Keratinocyte (primary cell): ENCODE results near the gene MATK. TPM values are rescaled to one million over a fixed set of nuclear protein-coding genes. Genes with fewer than 3 reads are reported as not detected.

Experiments used
- DNase-seq: peaks from one replicate; pipeline ENCODE4 v3.0.0-alpha.2; 2011; ENCODE audit warnings: low read depth, missing footprints, low spot score
- FAIRE-seq: peaks from 2 replicates; lab custom pipeline; 2011; peaks lifted over from hg19 to GRCh38; lab: Jason Lieb, UNC
- H2AFZ ChIP-seq: 2 replicates; pipeline ENCODE4 v1.6.0; 2012; ENCODE audit warnings: low read length, control low read depth, inconsistent platforms; ENCODE audit not compliant: control insufficient read depth
- H3K27ac ChIP-seq: 2 replicates; pipeline ENCODE4 v1.5.1; 2011; ENCODE audit warnings: low read length; ENCODE audit not compliant: control insufficient read depth, insufficient read depth
- H3K27me3 ChIP-seq: 3 replicates; pipeline ENCODE4 v1.6.0; 2011; ENCODE audit warnings: low read length; ENCODE audit not compliant: control insufficient read depth, insufficient read depth; ENCODE audit errors: extremely low read depth
- H3K36me3 ChIP-seq, 2 experiments: 2 replicates in 1 of 2; 3 replicates in 1 of 2; pipeline ENCODE4 v1.5.1; 2011; ENCODE audit warnings: low read length in 2 of 2, mild to moderate bottlenecking in 1 of 2; ENCODE audit not compliant: control insufficient read depth in 2 of 2, insufficient read depth in 2 of 2; ENCODE audit errors: extremely low read depth in 1 of 2
- H3K4me1 ChIP-seq: 3 replicates; pipeline ENCODE4 v1.5.1; 2011; ENCODE audit warnings: low read length; ENCODE audit not compliant: control insufficient read depth, insufficient read depth; ENCODE audit errors: extremely low read depth
- H3K4me2 ChIP-seq: 3 replicates; pipeline ENCODE4 v1.6.0; 2011; ENCODE audit warnings: low read depth, low read length; ENCODE audit not compliant: control insufficient read depth, insufficient read depth; ENCODE audit errors: extremely low read depth
- H3K4me3 ChIP-seq, 3 experiments: fragments of 200-600 bp in 1 of 3; sonication (generic) in 1 of 3; 2 replicates in 2 of 3; 3 replicates in 1 of 3; pipeline ENCODE4 v1.5.1; 2011 to 2016; ENCODE audit warnings: low read length in 3 of 3, mild to moderate bottlenecking in 3 of 3, control low read depth in 2 of 3, inconsistent platforms in 1 of 3, low read depth in 1 of 3, mixed read lengths in 1 of 3, mixed run types in 1 of 3, moderate library complexity in 1 of 3; ENCODE audit not compliant: control insufficient read depth in 2 of 3, insufficient read depth in 2 of 3; ENCODE audit errors: extremely low read depth in 1 of 3
- H3K79me2 ChIP-seq: 2 replicates; pipeline ENCODE4 v1.6.0; 2012; ENCODE audit warnings: low read length; ENCODE audit not compliant: control insufficient read depth, insufficient read depth
- H3K9ac ChIP-seq: 3 replicates; pipeline ENCODE4 v1.6.0; 2011; ENCODE audit warnings: low read length; ENCODE audit not compliant: control insufficient read depth, insufficient read depth; ENCODE audit errors: extremely low read depth
- H3K9me1 ChIP-seq: 3 replicates; pipeline ENCODE4 v1.6.0; 2011; ENCODE audit warnings: low read length; ENCODE audit not compliant: control insufficient read depth, insufficient read depth; ENCODE audit errors: extremely low read depth
- H3K9me3 ChIP-seq: 2 replicates; pipeline ENCODE4 v1.5.1; 2012; ENCODE audit warnings: low read depth, low read length; ENCODE audit not compliant: control insufficient read depth
- H4K20me1 ChIP-seq: 3 replicates; pipeline ENCODE4 v1.6.0; 2011; ENCODE audit warnings: low read length; ENCODE audit not compliant: control insufficient read depth, insufficient read depth; ENCODE audit errors: extremely low read depth
- EZH2 ChIP-seq: IDR thresholded peaks from one replicate; pipeline ENCODE4 v1.6.1; 2012; ENCODE audit warnings: inconsistent platforms, mild to moderate bottlenecking, low read length, moderate library complexity
- dilution Hi-C: fragments of 300-500 bp; cut with MboI; formaldehyde crosslinking; loops from one replicate; pipeline ENCODE4 v1.7.0; 2020; ENCODE audit warnings: low sequenced_read_pairs; ENCODE audit not compliant: extremely low pct_ligation_motif_present
- polyA plus RNA-seq, 5 experiments: library from polyadenylated mRNA; depleted of rRNA in 3 of 5; stranded (reverse) in 3 of 5; stranded (forward) in 1 of 5; unstranded in 1 of 5; fragments of >200 nt; gene quantifications; 1 replicate in 1 of 5; 2 replicates in 3 of 5; 3 replicates in 1 of 5; pipeline versions ENCODE4 v1.2.1 to v1.2.3, GENCODE V29; 2011 to 2012; ENCODE audit warnings: missing spikeins in 2 of 5, low read depth in 1 of 5, low replicate concordance in 1 of 5
- TF ChIP-seq, protein P1 (sequence below), 3 experiments: IDR thresholded peaks in 1 of 3; conservative IDR thresholded peaks in 1 of 3; optimal IDR thresholded peaks in 1 of 3; 2 replicates in 2 of 3; 3 replicates in 1 of 3; pipeline versions ENCODE3 to v1.5.1; 2011; ENCODE audit warnings: low read length in 3 of 3, mild to moderate bottlenecking in 3 of 3, moderate library complexity in 2 of 3, control low read depth in 1 of 3, inconsistent platforms in 1 of 3; ENCODE audit not compliant: insufficient read depth in 2 of 3; ENCODE audit errors: extremely low read depth in 1 of 3

Gene MATK
- polyA plus RNA-seq, 1 donor (not counting 4 experiments of a cell fraction or from before 2014, with no cell fraction given) = 0.16 TPM

DNA sequence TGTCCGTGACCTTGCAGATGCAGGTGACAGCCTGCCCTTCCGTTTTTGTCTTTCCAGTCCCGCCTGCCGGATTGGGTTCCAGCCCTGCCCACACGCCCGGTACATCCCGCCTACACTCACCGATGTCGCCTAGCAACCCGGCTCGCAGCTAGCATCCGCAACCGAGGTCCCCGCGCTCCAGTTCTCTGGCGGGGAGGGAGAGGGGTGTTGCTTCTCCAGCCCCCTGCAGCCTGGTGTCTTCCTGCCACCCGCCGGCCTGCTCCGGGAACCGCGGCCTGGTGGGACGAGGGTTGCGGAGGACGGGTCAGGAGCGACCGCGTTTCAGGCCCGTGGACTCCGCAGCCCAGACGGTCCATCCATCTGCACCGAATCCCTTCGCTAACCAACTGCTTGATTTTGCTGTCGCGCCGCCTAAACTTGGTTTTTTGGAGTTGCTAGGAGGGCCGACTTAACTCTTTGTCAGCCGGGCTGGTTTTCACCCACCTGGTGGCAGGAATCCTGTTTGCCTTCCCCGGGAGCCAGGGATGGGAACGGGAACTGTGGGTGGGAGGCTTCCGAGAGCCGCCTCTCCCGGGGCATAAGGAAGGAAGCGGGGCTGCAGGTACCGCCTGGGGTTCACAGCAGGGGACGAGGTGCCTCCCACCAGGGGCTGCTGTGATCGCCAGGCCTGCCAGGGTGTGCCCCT, 15.4 kb upstream of the MATK start:
- H3K4me1 ChIP-seq = peaks cover 2% of the 10 kb centered on the region
- no peak overlapping the region for H3K4me3 ChIP-seq
- H3K9ac ChIP-seq = no peak overlapping the region
- no peak for DNase-seq
- no peak for FAIRE-seq
- H4K20me1 ChIP-seq = no peaks in the 10 kb centered on the region
- no peaks in the 10 kb centered on the region for H3K36me3 ChIP-seq
- no peak overlapping the region for H2AFZ ChIP-seq
- peaks cover 30% of the 10 kb centered on the region for H3K27me3 ChIP-seq
- dilution Hi-C loops = no loop called here
- H3K9me3 ChIP-seq = no peaks in the 10 kb centered on the region
- H3K79me2 ChIP-seq = no peaks in the 10 kb centered on the region
- H3K4me2 ChIP-seq = peak overlapping the region; percentile 10
- H3K27ac ChIP-seq = no peak overlapping the region
- no peaks in the 10 kb centered on the region for H3K9me1 ChIP-seq
- TF ChIP-seq, protein P1, sequence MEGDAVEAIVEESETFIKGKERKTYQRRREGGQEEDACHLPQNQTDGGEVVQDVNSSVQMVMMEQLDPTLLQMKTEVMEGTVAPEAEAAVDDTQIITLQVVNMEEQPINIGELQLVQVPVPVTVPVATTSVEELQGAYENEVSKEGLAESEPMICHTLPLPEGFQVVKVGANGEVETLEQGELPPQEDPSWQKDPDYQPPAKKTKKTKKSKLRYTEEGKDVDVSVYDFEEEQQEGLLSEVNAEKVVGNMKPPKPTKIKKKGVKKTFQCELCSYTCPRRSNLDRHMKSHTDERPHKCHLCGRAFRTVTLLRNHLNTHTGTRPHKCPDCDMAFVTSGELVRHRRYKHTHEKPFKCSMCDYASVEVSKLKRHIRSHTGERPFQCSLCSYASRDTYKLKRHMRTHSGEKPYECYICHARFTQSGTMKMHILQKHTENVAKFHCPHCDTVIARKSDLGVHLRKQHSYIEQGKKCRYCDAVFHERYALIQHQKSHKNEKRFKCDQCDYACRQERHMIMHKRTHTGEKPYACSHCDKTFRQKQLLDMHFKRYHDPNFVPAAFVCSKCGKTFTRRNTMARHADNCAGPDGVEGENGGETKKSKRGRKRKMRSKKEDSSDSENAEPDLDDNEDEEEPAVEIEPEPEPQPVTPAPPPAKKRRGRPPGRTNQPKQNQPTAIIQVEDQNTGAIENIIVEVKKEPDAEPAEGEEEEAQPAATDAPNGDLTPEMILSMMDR (optimal IDR thresholded peaks at IDR 0.05 in 1 of 3, IDR thresholded peaks at IDR 0.05 in 1 of 3, conservative IDR thresholded peaks at IDR 0.05 in 1 of 3; ENCODE audit: extremely low read depth in 1 of 3, insufficient read depth in 2 of 3, low read length in 3 of 3) = peak in 1 of 3 experiments; percentile 27
- peak; percentile 84 for TF ChIP-seq EZH2

DNA sequence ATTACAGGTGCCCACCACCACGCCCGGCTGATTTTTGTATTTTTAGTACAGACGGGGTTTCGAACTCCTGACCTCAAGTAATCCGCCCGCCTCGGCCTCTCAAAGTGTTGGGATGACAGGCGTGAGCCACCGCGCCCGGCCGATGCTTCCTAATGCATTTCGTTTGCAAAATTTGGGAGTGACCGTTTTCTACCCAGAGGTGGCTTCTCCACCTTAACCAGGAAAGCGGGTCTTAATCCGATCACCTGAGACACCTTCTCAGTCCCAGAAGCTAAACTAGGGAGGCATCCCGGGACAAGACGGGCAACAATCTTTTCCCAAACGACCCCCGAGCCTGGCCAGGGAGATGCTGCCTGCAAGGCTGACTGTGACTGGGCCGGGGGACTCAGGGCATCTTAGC, 14.8 kb upstream of the MATK start:
- Histone ChIP-seq H3K27me3 (peaks cover 30% of the 10 kb centered on the region), H3K4me3 (no peak overlapping the region), H3K9ac (no peak overlapping the region), H2AFZ (no peak overlapping the region), H3K79me2 (no peaks in the 10 kb centered on the region), H3K27ac (no peak overlapping the region), H3K4me1 (peaks cover 2% of the 10 kb centered on the region), H3K4me2 (peak overlapping the region; percentile 10), H3K36me3 (no peaks in the 10 kb centered on the region), H3K9me3 (peaks cover 2% of the 10 kb centered on the region), H3K9me1 (no peaks in the 10 kb centered on the region), H4K20me1 (no peaks in the 10 kb centered on the region)
- TF ChIP-seq, protein P1 (optimal IDR thresholded peaks at IDR 0.05 in 1 of 3, IDR thresholded peaks at IDR 0.05 in 1 of 3, conservative IDR thresholded peaks at IDR 0.05 in 1 of 3; ENCODE audit: extremely low read depth in 1 of 3, insufficient read depth in 2 of 3, low read length in 3 of 3) = no peak
- TF ChIP-seq EZH2 = no peak
- dilution Hi-C loops = no loop called here
- FAIRE-seq (no peak), DNase-seq (no peak)
